Renal cortex interstitium (tissue), 11 donors: Measurements from ENCODE around the gene CDO1. TPM values are rescaled to one million over a fixed set of nuclear protein-coding genes. Genes with fewer than 3 reads are reported as not detected.

Experiments
- DNase-seq, 11 donors: peaks; one replicate each; pipeline ENCODE4 v3.0.0-alpha.2; 2013; ENCODE audit warnings: low read depth in 9 of 11, low spot score in 4 of 11; ENCODE audit errors: extremely low read depth in 1 of 11
- polyA plus RNA-seq, 3 donors: library from polyadenylated mRNA; unstranded; fragments of 120-200 nt; gene quantifications; one replicate each; pipeline ENCODE4 v1.2.1, GENCODE V29; 2013; ENCODE audit not compliant: insufficient read length in 3 of 3

The CDO1 gene
- polyA plus RNA-seq, 3 donors: 23.7 to 32.2 (median 27.5) TPM

- no peak for DNase-seq
Measured at GRCh38 chr5:115807654-115808052, 8.8 kb downstream of the CDO1 start.

- DNase-seq: no peak
Measured at GRCh38 chr5:115806986-115807653, 9.3 kb downstream of the CDO1 start.

- DNase-seq: no peak
Measured at GRCh38 chr5:115801984-115802383, 14.5 kb downstream of the CDO1 start.

GRCh38 chr5:115801152-115801551 is 15.3 kb downstream of the CDO1 start:
- DNase-seq: no peak

- DNase-seq: no peak
Measured at GRCh38 chr5:115800108-115800507, 16.4 kb downstream of the CDO1 start.

GRCh38 chr5:115798252-115798651 is 18.2 kb downstream of the CDO1 start:
- no peak for DNase-seq

- no peak for DNase-seq
Measured at GRCh38 chr5:115796656-115797055, 19.8 kb downstream of the CDO1 start.

- no peak for DNase-seq
Measured at GRCh38 chr5:115795700-115796099, 20.8 kb downstream of the CDO1 start.

GRCh38 chr5:115788440-115788839 is 28.0 kb downstream of the CDO1 start:
- DNase-seq: no peak

GRCh38 chr5:115787426-115787825 is 29.0 kb downstream of the CDO1 start:
- DNase-seq: no peak

GRCh38 chr5:115785381-115786065 is 30.9 kb downstream of the CDO1 start:
- peak in 3 of 11 donors; percentile 22 to 31 (median 23) for DNase-seq

GRCh38 chr5:115778417-115778816 is 38.0 kb downstream of the CDO1 start:
- no peak for DNase-seq

GRCh38 chr5:115776989-115777388 is 39.5 kb downstream of the CDO1 start:
- DNase-seq: no peak

GRCh38 chr5:115775999-115776398 is 40.5 kb downstream of the CDO1 start:
- no peak for DNase-seq

- DNase-seq: peak in 1 of 11 donors; percentile 13
Measured at GRCh38 chr5:115774684-115775083, 41.8 kb downstream of the CDO1 start.

- no peak for DNase-seq
Measured at GRCh38 chr5:115772731-115773475, 43.6 kb downstream of the CDO1 start.

- DNase-seq: no peak
Measured at GRCh38 chr5:115770466-115770865, 46.0 kb downstream of the CDO1 start.

GRCh38 chr5:115767424-115767823 is 49.0 kb downstream of the CDO1 start:
- DNase-seq: no peak

- no peak for DNase-seq
Measured at GRCh38 chr5:115766608-115767007, 49.9 kb downstream of the CDO1 start.

- DNase-seq: no peak
Measured at GRCh38 chr5:115758356-115758755, 58.1 kb downstream of the CDO1 start.
